Caco-2 (cell line): ENCODE results near the gene FBXO24. TPM values are rescaled to one million over a fixed set of nuclear protein-coding genes. Genes with fewer than 3 reads are reported as not detected.

Experiments
- BruUV-seq: library from RNA; stranded (reverse); fragments of 400-500 nt; replicated peaks from 2 replicates; lab custom pipeline; 2021; lab: Mats Ljungman, UMichigan
- CTCF ChIA-PET: fragments of 300-600 bp; sonication (Branson Sonifier 250); formaldehyde crosslinking; loops from one replicate; lab custom pipeline; 2022; ENCODE audit warnings: antibody characterized with exemption; lab: Charles Lee
- POLR2A ChIA-PET: fragments of 300-600 bp; sonication (Branson Sonifier 250); formaldehyde crosslinking; loops from one replicate; lab custom pipeline; 2022; ENCODE audit warnings: antibody characterized with exemption; lab: Charles Lee
- DNase-seq, 2 experiments: peaks; one replicate each; pipeline versions ENCODE4 v3.0.0 to v3.0.0-alpha.2; 2020 to 2022
- H3K27me3 ChIP-seq: replicated peaks from 2 replicates; pipeline ENCODE4 v1.6.0; 2011; ENCODE audit warnings: low read length; ENCODE audit not compliant: control insufficient read depth, insufficient read depth
- H3K36me3 ChIP-seq: 2 replicates; pipeline ENCODE4 v1.5.1; 2011; ENCODE audit warnings: low read length; ENCODE audit not compliant: control insufficient read depth, insufficient read depth
- H3K4me1 ChIP-seq: fragments of 250-450 bp; sonication (Bioruptor Pico); 2 replicates; pipeline ENCODE4 v1.5.1; 2020; ENCODE audit warnings: mild to moderate bottlenecking
- H3K4me3 ChIP-seq: 2 replicates; pipeline ENCODE4 v1.5.1; 2011; ENCODE audit warnings: low read depth, mild to moderate bottlenecking, control low read depth, low read length
- H3K9me3 ChIP-seq: fragments of 250-450 bp; sonication (Bioruptor Pico); 2 replicates; pipeline ENCODE4 v1.5.1; 2020; ENCODE audit warnings: mild to moderate bottlenecking, moderate library complexity
- H3K27ac Mint-ChIP-seq: one replicate; pipeline ENCODE4 v1.8.0; 2022; ENCODE audit warnings: mixed read lengths; ENCODE audit not compliant: unreplicated experiment
- H3K27me3 Mint-ChIP-seq: one replicate; pipeline ENCODE4 v1.8.0; 2022; ENCODE audit warnings: mixed read lengths; ENCODE audit not compliant: insufficient read depth, unreplicated experiment
- H3K36me3 Mint-ChIP-seq: one replicate; pipeline ENCODE4 v1.8.0; 2022; ENCODE audit warnings: mild to moderate bottlenecking, mixed read lengths; ENCODE audit not compliant: insufficient read depth, unreplicated experiment
- H3K4me1 Mint-ChIP-seq: one replicate; pipeline ENCODE4 v1.8.0; 2022; ENCODE audit warnings: low read depth, mixed read lengths; ENCODE audit not compliant: unreplicated experiment
- H3K4me3 Mint-ChIP-seq: one replicate; pipeline ENCODE4 v1.8.0; 2022; ENCODE audit warnings: mild to moderate bottlenecking, moderate library complexity, mixed read lengths; ENCODE audit not compliant: unreplicated experiment
- H3K9me3 Mint-ChIP-seq: one replicate; pipeline ENCODE4 v1.8.0; 2022; ENCODE audit warnings: mixed read lengths; ENCODE audit not compliant: unreplicated experiment
- CTCF ChIP-seq, 2 experiments: fragments of 200-600 bp in 1 of 2; IDR thresholded peaks; 1 replicate in 1 of 2; 2 replicates in 1 of 2; pipeline versions ENCODE4 v1.5.1 to v1.8.0; 2011 to 2022; ENCODE audit warnings: antibody characterized with exemption in 1 of 2, control low read depth in 1 of 2, inconsistent platforms in 1 of 2, low read depth in 1 of 2, low read length in 1 of 2, mild to moderate bottlenecking in 1 of 2, moderate library complexity in 1 of 2; ENCODE audit not compliant: insufficient read depth in 1 of 2, severe bottlenecking in 1 of 2, unreplicated experiment in 1 of 2
- intact Hi-C: fragments of 100-400 bp; cut with micrococcal nuclease; formaldehyde crosslinking; loops from one replicate; pipeline ENCODE4 v1.10.0; 2022; ENCODE audit not compliant: unreplicated experiment
- total RNA-seq: library from RNA; stranded (reverse); gene quantifications from 2 replicates; pipeline ENCODE4 v1.2.3, GENCODE V29; 2022

The FBXO24 gene
- total RNA-seq, 1 experiment from 2014 or later = 1.5 TPM

- no peaks in the 10 kb centered on the region for H3K27me3 ChIP-seq
- POLR2A ChIA-PET = no interaction called here
- intact Hi-C loops = no loop called here
- peaks cover 13% of the 10 kb centered on the region for H3K4me1 ChIP-seq
- H3K4me1 Mint-ChIP-seq = peaks cover 5% of the 10 kb centered on the region
- CTCF ChIA-PET = interaction anchor here (1.0 kb wide), 1 partner anchor 32 kb away, joined by 3 read pairs; the partner anchor contains the start of gene MOSPD3
- H3K4me3 Mint-ChIP-seq = no peak overlapping the region
- H3K4me3 ChIP-seq = no peak overlapping the region
- H3K36me3 ChIP-seq = peaks cover 20% of the 10 kb centered on the region
- no peaks in the 10 kb centered on the region for H3K9me3 ChIP-seq
- H3K27me3 Mint-ChIP-seq = no peaks in the 10 kb centered on the region
- no peak for DNase-seq
- peaks cover 45% of the 10 kb centered on the region for H3K36me3 Mint-ChIP-seq
- H3K9me3 Mint-ChIP-seq = no peaks in the 10 kb centered on the region
- no TSS peak for BruUV-seq
- no peak overlapping the region for H3K27ac Mint-ChIP-seq
- TF ChIP-seq CTCF (IDR thresholded peaks at IDR 0.05; ENCODE audit: insufficient read depth in 1 of 2, low read depth in 1 of 2, low read length in 1 of 2, severe bottlenecking in 1 of 2, unreplicated experiment in 1 of 2) = no peak
Measured at GRCh38 chr7:100580466-100581283, 5.5 kb upstream of the FBXO24 start.

GRCh38 chr7:100582041-100582579, 4.0 kb upstream of the FBXO24 start:
- H3K36me3 ChIP-seq = peaks cover 18% of the 10 kb centered on the region
- Mint-ChIP-seq H3K9me3 (no peaks in the 10 kb centered on the region), H3K27ac (no peak overlapping the region), H3K4me3 (no peak overlapping the region), H3K27me3 (no peaks in the 10 kb centered on the region), H3K36me3 (peaks cover 45% of the 10 kb centered on the region), H3K4me1 (peaks cover 5% of the 10 kb centered on the region)
- ChIA-PET CTCF (no interaction called here), POLR2A (no interaction called here)
- no peaks in the 10 kb centered on the region for H3K9me3 ChIP-seq
- intact Hi-C loops = no loop called here
- no TSS peak for BruUV-seq
- H3K4me3 ChIP-seq = no peak overlapping the region
- H3K4me1 ChIP-seq = peaks cover 13% of the 10 kb centered on the region
- no peaks in the 10 kb centered on the region for H3K27me3 ChIP-seq
- TF ChIP-seq CTCF (IDR thresholded peaks at IDR 0.05; ENCODE audit: insufficient read depth in 1 of 2, low read depth in 1 of 2, low read length in 1 of 2, severe bottlenecking in 1 of 2, unreplicated experiment in 1 of 2) = no peak
- no peak for DNase-seq

GRCh38 chr7:100582650-100583049, 3.5 kb upstream of the FBXO24 start:
- Histone ChIP-seq H3K9me3 (no peaks in the 10 kb centered on the region), H3K4me3 (no peak overlapping the region), H3K27me3 (no peaks in the 10 kb centered on the region), H3K36me3 (peaks cover 18% of the 10 kb centered on the region), H3K4me1 (peaks cover 13% of the 10 kb centered on the region)
- CTCF ChIA-PET = no interaction called here
- no peak for DNase-seq
- no peak for TF ChIP-seq CTCF (IDR thresholded peaks at IDR 0.05; ENCODE audit: insufficient read depth in 1 of 2, low read depth in 1 of 2, low read length in 1 of 2, severe bottlenecking in 1 of 2, unreplicated experiment in 1 of 2)
- H3K27me3 Mint-ChIP-seq = no peaks in the 10 kb centered on the region
- H3K4me3 Mint-ChIP-seq = no peak overlapping the region
- H3K27ac Mint-ChIP-seq = no peak overlapping the region
- H3K4me1 Mint-ChIP-seq = peaks cover 5% of the 10 kb centered on the region
- POLR2A ChIA-PET = interaction anchor here (0.5 kb wide), 1 partner anchor 284 kb away, joined by 3 read pairs; the partner anchor contains the start of gene TRIP6
- BruUV-seq = no TSS peak
- H3K9me3 Mint-ChIP-seq = no peaks in the 10 kb centered on the region
- intact Hi-C loops = no loop called here
- H3K36me3 Mint-ChIP-seq = peaks cover 41% of the 10 kb centered on the region
